H9 (cell line): ENCODE results near the gene TBC1D9B. TPM values are rescaled to one million over a fixed set of nuclear protein-coding genes. Genes with fewer than 3 reads are reported as not detected.
A peak's percentile ranks its signal among the peaks of the same experiment; 100 is the strongest.

Experiments used
- DNase-seq: peaks from one replicate; pipeline ENCODE4 v3.0.0-alpha.2; 2017
- H2AFZ ChIP-seq: one replicate; pipeline ENCODE4 v1.6.1; 2013; ENCODE audit warnings: mild to moderate bottlenecking, low read length, control low read depth, moderate library complexity
- H2AK5ac ChIP-seq: 2 replicates; pipeline ENCODE4 v1.6.1; 2013; ENCODE audit warnings: low read length, control low read depth, mixed read lengths; ENCODE audit not compliant: insufficient read length
- H2BK120ac ChIP-seq: one replicate; pipeline ENCODE4 v1.6.1; 2013; ENCODE audit warnings: low read depth, mild to moderate bottlenecking, low read length, control low read depth, inconsistent platforms; ENCODE audit not compliant: poor library complexity, severe bottlenecking
- H2BK12ac ChIP-seq: 2 replicates; pipeline ENCODE4 v1.6.1; 2013; ENCODE audit warnings: low read length, control low read depth, mixed read lengths, low read depth; ENCODE audit not compliant: insufficient read length
- H2BK15ac ChIP-seq: 2 replicates; pipeline ENCODE4 v1.6.1; 2013; ENCODE audit warnings: low read depth, low read length, control low read depth
- H2BK20ac ChIP-seq: one replicate; pipeline ENCODE4 v1.6.1; 2013; ENCODE audit warnings: low read depth, mild to moderate bottlenecking, low read length, control low read depth, inconsistent platforms; ENCODE audit not compliant: poor library complexity, severe bottlenecking
- H2BK5ac ChIP-seq: 2 replicates; pipeline ENCODE4 v1.6.1; 2013; ENCODE audit warnings: low read length, control low read depth, mixed read lengths; ENCODE audit not compliant: insufficient read length
- H3K14ac ChIP-seq: 2 replicates; pipeline ENCODE4 v1.6.1; 2013; ENCODE audit warnings: low read length, control low read depth; ENCODE audit not compliant: insufficient read depth
- H3K18ac ChIP-seq: 2 replicates; pipeline ENCODE4 v1.6.1; 2013; ENCODE audit warnings: low read depth, mild to moderate bottlenecking, mixed read lengths, low read length, control low read depth; ENCODE audit not compliant: insufficient read length
- H3K23ac ChIP-seq: 2 replicates; pipeline ENCODE4 v1.6.1; 2013; ENCODE audit warnings: low read length, control low read depth, mixed read lengths, low read depth; ENCODE audit not compliant: insufficient read length
- H3K23me2 ChIP-seq: 2 replicates; pipeline ENCODE4 v1.6.1; 2013; ENCODE audit warnings: low read depth, mild to moderate bottlenecking, mixed read lengths, low read length, control low read depth; ENCODE audit not compliant: insufficient read length, poor library complexity, severe bottlenecking
- H3K27ac ChIP-seq: 2 replicates; pipeline ENCODE4 v1.5.1; 2013; ENCODE audit warnings: low read length, control low read depth, mixed read lengths, low read depth; ENCODE audit not compliant: insufficient read length
- H3K27me3 ChIP-seq: 2 replicates; pipeline ENCODE4 v1.6.1; 2013; ENCODE audit warnings: low read length, control low read depth, inconsistent platforms; ENCODE audit not compliant: insufficient read depth
- H3K4ac ChIP-seq: 2 replicates; pipeline ENCODE4 v1.6.1; 2013; ENCODE audit warnings: low read depth, mild to moderate bottlenecking, control low read depth, inconsistent platforms, low read length, moderate library complexity
- H3K4me1 ChIP-seq: 2 replicates; pipeline ENCODE4 v1.6.1; 2013; ENCODE audit warnings: low read length, control low read depth, inconsistent platforms; ENCODE audit not compliant: insufficient read depth
- H3K4me2 ChIP-seq: 2 replicates; pipeline ENCODE4 v1.6.1; 2013; ENCODE audit warnings: low read length, control low read depth, mixed read lengths; ENCODE audit not compliant: insufficient read length, insufficient read depth
- H3K56ac ChIP-seq: 2 replicates; pipeline ENCODE4 v1.6.1; 2013; ENCODE audit warnings: low read depth, mild to moderate bottlenecking, mixed read lengths, low read length, control low read depth; ENCODE audit not compliant: insufficient read length
- H3K79me1 ChIP-seq: 2 replicates; pipeline ENCODE4 v1.6.1; 2013; ENCODE audit warnings: low read depth, mild to moderate bottlenecking, moderate library complexity, low read length, control low read depth, inconsistent platforms; ENCODE audit not compliant: insufficient read depth, poor library complexity, severe bottlenecking
- H3K79me2 ChIP-seq: 2 replicates; pipeline ENCODE4 v1.6.1; 2013; ENCODE audit warnings: low read length, control low read depth, inconsistent platforms; ENCODE audit not compliant: insufficient read depth
- H3K9ac ChIP-seq: 2 replicates; pipeline ENCODE4 v1.6.1; 2013; ENCODE audit warnings: low read length, control low read depth, mixed read lengths; ENCODE audit not compliant: insufficient read length; ENCODE audit errors: extremely low read depth
- H3K9me3 ChIP-seq: one replicate; pipeline ENCODE4 v1.6.1; 2013; ENCODE audit warnings: low read depth, low read length, inconsistent platforms; ENCODE audit not compliant: control insufficient read depth
- H3T11ph ChIP-seq: one replicate; pipeline ENCODE4 v1.6.1; 2013; ENCODE audit warnings: mild to moderate bottlenecking, low read length, control low read depth, inconsistent platforms
- H4K20me1 ChIP-seq: one replicate; pipeline ENCODE4 v1.6.1; 2013; ENCODE audit not compliant: control insufficient read depth, insufficient read length, insufficient read depth
- H4K5ac ChIP-seq: 2 replicates; pipeline ENCODE4 v1.6.1; 2013; ENCODE audit warnings: low read depth, mild to moderate bottlenecking, mixed read lengths, low read length, control low read depth; ENCODE audit not compliant: insufficient read length
- H4K8ac ChIP-seq: replicated peaks from 2 replicates; pipeline ENCODE4 v1.6.1; 2013; ENCODE audit warnings: low read length, control low read depth, mixed read lengths, low read depth; ENCODE audit not compliant: insufficient read length
- H4K91ac ChIP-seq: 2 replicates; pipeline ENCODE4 v1.6.1; 2013; ENCODE audit warnings: low read depth, mild to moderate bottlenecking, moderate library complexity, mixed read lengths, low read length, control low read depth; ENCODE audit not compliant: insufficient read length
- H3K27ac Mint-ChIP-seq, 3 experiments: 2 replicates in 2 of 3; 3 replicates in 1 of 3; pipeline ENCODE4 v1.8.0; 2020 to 2021; ENCODE audit warnings: mixed read lengths in 3 of 3, mild to moderate bottlenecking in 1 of 3, moderate library complexity in 1 of 3
- H3K27me3 Mint-ChIP-seq: 2 replicates; pipeline ENCODE4 v1.8.0; 2021; ENCODE audit warnings: low read depth, mild to moderate bottlenecking, moderate library complexity, mixed read lengths
- H3K36me3 Mint-ChIP-seq, 3 experiments: 2 replicates in 2 of 3; 3 replicates in 1 of 3; pipeline ENCODE4 v1.8.0; 2020 to 2021; ENCODE audit warnings: low read depth in 3 of 3, mixed read lengths in 3 of 3; ENCODE audit not compliant: insufficient read depth in 1 of 3
- H3K4me1 Mint-ChIP-seq, 2 experiments: 2 replicates each; pipeline ENCODE4 v1.8.0; 2020; ENCODE audit warnings: mixed read lengths in 2 of 2
- H3K4me3 Mint-ChIP-seq, 2 experiments: 2 replicates in 1 of 2; 3 replicates in 1 of 2; pipeline ENCODE4 v1.8.0; 2020 to 2021; ENCODE audit warnings: mild to moderate bottlenecking in 2 of 2, mixed read lengths in 2 of 2, moderate library complexity in 1 of 2
- H3K9me3 Mint-ChIP-seq, 2 experiments: 2 replicates in 1 of 2; 3 replicates in 1 of 2; pipeline ENCODE4 v1.8.0; 2020; ENCODE audit warnings: mild to moderate bottlenecking in 2 of 2, mixed read lengths in 2 of 2, moderate library complexity in 1 of 2
- WGBS: extraction: QIAGEN DNeasy Blood & Tissue Kit; methylation state at CpG from one replicate; pipeline ENCODE4 v1.1.7; 2013; ENCODE audit warnings: missing lambda C conversion rate, low lambda C conversion rate, mixed read lengths; ENCODE audit not compliant: insufficient read length; ENCODE audit errors: extremely low coverage; 5-methylcytosine and 5-hydroxymethylcytosine counted together
- total RNA-seq: library from RNA; stranded (reverse); gene quantifications from 2 replicates; pipeline ENCODE4 v1.2.1, GENCODE V29; 2021
- TF ChIP-seq, protein P1 (sequence below): fragments of 200-600 bp; sonication (generic); conservative IDR thresholded peaks from 3 replicates; pipeline ENCODE4 v1.8.0; 2021; ENCODE audit warnings: antibody characterized with exemption, mild to moderate bottlenecking

TBC1D9B gene
- total RNA-seq, 1 experiment from 2014 or later, result 62.1 TPM

DNA sequence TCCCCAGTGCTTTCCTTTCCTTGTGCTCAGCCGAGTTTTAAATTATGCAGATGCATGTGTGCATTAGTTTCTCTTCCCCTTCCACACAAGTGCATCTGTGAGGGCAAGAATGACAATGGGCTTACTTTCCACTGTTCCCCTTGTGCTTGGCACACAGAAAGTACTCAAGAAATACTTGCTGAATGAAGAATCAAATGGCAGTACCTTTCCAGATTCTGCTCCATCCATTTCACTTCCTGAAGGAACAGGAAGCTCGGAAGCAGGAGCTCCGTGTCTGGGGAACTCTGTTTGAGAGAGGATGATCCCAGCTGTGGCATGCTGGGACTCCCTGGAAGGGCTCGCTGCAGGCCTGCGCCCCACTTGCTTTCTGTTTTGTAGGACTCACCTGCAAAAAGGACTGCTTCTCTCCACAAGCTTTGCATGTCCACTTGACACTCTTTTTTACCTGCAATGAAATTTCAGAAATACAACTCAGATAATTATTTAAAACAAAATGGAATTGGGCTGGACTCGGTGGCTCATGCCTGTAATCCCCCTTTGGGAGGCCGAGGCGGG lies 54.6 kb downstream of the TBC1D9B start:
- no peaks in the 10 kb centered on the region for H3K79me1 ChIP-seq
- Mint-ChIP-seq H3K9me3 (no peaks in the 10 kb centered on the region), H3K4me3 (no peak overlapping the region; a peak in 1 of 5 replicates), H3K27me3 (peaks cover 2% of the 10 kb centered on the region), H3K27ac (peak overlapping the region in 2 of 3 experiments; percentile 61 to 63; a peak in 1 of 7 replicates), H3K4me1 (peaks cover 3% of the 10 kb centered on the region in 2 experiments; a peak in 3 of 4 replicates), H3K36me3 (peaks cover 17 to 29% (median 22%) of the 10 kb centered on the region in 3 experiments)
- H3K27me3 ChIP-seq, result no peaks in the 10 kb centered on the region
- no peak overlapping the region for H2BK15ac ChIP-seq
- 0 out of 2 replicates have a peak, but pooled peaks cover 4% of the 10 kb centered on the region for H3K79me2 ChIP-seq
- no peak for DNase-seq
- no peak overlapping the region for H2AFZ ChIP-seq
- TF ChIP-seq, protein P1, sequence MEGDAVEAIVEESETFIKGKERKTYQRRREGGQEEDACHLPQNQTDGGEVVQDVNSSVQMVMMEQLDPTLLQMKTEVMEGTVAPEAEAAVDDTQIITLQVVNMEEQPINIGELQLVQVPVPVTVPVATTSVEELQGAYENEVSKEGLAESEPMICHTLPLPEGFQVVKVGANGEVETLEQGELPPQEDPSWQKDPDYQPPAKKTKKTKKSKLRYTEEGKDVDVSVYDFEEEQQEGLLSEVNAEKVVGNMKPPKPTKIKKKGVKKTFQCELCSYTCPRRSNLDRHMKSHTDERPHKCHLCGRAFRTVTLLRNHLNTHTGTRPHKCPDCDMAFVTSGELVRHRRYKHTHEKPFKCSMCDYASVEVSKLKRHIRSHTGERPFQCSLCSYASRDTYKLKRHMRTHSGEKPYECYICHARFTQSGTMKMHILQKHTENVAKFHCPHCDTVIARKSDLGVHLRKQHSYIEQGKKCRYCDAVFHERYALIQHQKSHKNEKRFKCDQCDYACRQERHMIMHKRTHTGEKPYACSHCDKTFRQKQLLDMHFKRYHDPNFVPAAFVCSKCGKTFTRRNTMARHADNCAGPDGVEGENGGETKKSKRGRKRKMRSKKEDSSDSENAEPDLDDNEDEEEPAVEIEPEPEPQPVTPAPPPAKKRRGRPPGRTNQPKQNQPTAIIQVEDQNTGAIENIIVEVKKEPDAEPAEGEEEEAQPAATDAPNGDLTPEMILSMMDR, result no peak
- no peak overlapping the region for H4K8ac ChIP-seq
- H4K20me1 ChIP-seq, result no peaks in the 10 kb centered on the region
- no CpG with 5 or more reads among the region's 8 CpGs for WGBS
- no peak overlapping the region for H2BK20ac ChIP-seq
- no peaks in the 10 kb centered on the region for H3K23me2 ChIP-seq
- H2BK5ac ChIP-seq, result no peak overlapping the region
- no peak overlapping the region for H3K14ac ChIP-seq
- no peaks in the 10 kb centered on the region for H3K4me1 ChIP-seq
- no peak overlapping the region for H2AK5ac ChIP-seq
- no peak overlapping the region for H3K4ac ChIP-seq
- no peak overlapping the region for H3K27ac ChIP-seq
- no peak overlapping the region for H3T11ph ChIP-seq
- no peak overlapping the region for H3K4me2 ChIP-seq
- H3K18ac ChIP-seq, result no peak overlapping the region
- no peak overlapping the region for H2BK12ac ChIP-seq
- no peaks in the 10 kb centered on the region for H3K9me3 ChIP-seq
- no peak overlapping the region for H4K91ac ChIP-seq
- no peak overlapping the region for H3K23ac ChIP-seq
- no peak overlapping the region for H2BK120ac ChIP-seq
- no peak overlapping the region for H3K9ac ChIP-seq
- H4K5ac ChIP-seq, result no peak overlapping the region
- H3K56ac ChIP-seq, result no peak overlapping the region
